Cardiac fibroblast (primary cell): Measurements from ENCODE around the gene CUL9.

Source experiments
- DNase-seq, 2 donors: peaks; one replicate each; pipeline versions ENCODE4 v3.0.0 to v3.0.0-alpha.2; 2010; ENCODE audit warnings: low read depth in 2 of 2
- H3K4me3 ChIP-seq, 2 donors: replicated peaks in 1 of 2; 1 replicate in 1 of 2; 2 replicates in 1 of 2; pipeline ENCODE4 v1.5.1; 2011; ENCODE audit warnings: low read depth in 2 of 2, low read length in 2 of 2, mild to moderate bottlenecking in 2 of 2, moderate library complexity in 1 of 2
- TF ChIP-seq, protein P1 (sequence below): IDR thresholded peaks from one replicate; pipeline ENCODE4 v1.5.1; 2011; ENCODE audit warnings: low read depth, mild to moderate bottlenecking, low read length, inconsistent platforms

CUL9 gene

DNA sequence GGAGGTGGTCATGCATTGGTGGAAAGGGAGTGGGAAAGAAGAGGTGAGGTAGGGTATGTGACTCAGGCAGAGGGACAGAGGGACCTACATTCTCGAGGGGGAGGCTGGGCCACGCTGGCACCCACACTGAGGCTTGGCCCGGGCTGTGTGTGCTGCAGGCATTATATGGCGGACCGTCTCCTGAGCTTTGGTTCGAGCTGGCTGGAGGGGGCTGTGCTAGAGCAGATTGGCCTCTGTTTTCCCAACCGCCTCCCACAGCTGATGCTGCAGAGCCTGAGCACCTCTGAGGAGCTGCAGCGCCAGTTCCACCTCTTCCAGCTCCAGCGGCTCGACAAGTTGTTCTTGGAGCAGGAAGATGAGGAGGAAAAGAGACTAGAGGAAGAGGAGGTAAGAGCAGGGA is 23.9 kb downstream of the CUL9 start:
- no peak for DNase-seq
- H3K4me3 ChIP-seq, result no peak overlapping the region
- TF ChIP-seq, protein P1, sequence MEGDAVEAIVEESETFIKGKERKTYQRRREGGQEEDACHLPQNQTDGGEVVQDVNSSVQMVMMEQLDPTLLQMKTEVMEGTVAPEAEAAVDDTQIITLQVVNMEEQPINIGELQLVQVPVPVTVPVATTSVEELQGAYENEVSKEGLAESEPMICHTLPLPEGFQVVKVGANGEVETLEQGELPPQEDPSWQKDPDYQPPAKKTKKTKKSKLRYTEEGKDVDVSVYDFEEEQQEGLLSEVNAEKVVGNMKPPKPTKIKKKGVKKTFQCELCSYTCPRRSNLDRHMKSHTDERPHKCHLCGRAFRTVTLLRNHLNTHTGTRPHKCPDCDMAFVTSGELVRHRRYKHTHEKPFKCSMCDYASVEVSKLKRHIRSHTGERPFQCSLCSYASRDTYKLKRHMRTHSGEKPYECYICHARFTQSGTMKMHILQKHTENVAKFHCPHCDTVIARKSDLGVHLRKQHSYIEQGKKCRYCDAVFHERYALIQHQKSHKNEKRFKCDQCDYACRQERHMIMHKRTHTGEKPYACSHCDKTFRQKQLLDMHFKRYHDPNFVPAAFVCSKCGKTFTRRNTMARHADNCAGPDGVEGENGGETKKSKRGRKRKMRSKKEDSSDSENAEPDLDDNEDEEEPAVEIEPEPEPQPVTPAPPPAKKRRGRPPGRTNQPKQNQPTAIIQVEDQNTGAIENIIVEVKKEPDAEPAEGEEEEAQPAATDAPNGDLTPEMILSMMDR, result no peak

DNA sequence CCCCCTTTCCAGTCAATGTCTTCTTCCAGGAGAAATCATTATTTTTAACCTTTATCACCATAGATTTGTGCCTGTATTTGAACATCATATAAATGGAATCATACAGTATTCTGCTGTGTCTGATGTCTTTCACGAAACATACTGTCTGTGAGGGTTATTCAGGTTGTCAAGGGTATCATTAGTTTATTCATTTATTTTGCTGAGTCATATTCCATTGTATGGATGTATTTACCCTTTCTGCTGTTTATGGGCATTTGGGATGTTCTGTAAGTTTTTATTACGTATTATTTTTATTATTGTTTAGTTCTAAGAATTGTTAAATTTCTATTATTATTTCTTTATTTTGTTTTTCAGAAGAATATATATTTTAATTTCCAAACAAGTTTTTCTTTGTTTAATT is 25.3 kb downstream of the CUL9 start:
- no peak overlapping the region for H3K4me3 ChIP-seq
- TF ChIP-seq, protein P1, result no peak
- no peak for DNase-seq

DNA sequence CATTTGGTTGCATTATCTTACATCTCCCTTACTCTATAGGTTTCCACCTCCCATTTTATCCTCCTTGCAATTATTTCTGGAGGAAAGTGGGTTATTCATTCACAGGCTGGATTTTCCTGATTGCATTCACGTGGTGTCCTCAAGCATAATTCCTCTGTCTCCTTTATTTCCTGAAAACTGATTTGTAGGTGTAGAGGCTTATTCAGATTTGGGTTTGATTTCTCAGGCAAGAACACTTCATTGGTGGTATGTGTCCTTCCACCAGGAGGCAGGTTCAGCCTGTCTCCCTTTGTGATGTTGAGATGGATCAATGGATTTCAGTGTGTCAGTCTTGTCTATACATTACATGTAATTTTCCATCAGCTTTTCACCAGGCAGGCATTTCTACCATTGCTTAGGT is 30.0 kb downstream of the CUL9 start:
- TF ChIP-seq, protein P1, result no peak
- no peak overlapping the region for H3K4me3 ChIP-seq
- DNase-seq, result no peak

DNA sequence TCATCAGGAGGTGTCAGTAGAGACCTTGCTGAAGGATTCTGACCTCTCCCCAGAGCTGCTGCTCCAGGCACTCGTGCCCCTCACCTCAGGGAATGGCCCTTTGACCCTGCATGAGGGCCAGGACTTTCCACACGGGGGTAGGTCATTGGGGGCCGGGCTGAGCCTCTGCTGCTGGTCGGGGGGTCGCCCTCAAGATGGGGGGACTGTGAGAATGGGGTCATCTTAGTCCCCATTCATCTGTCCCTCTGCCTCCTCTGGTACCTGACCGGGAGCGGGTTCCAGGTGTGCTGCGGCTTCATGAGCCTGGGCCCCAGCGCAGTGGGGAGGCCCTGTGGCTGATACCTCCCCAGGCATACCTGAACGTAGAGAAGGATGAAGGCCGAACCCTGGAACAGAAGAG is 31.4 kb downstream of the CUL9 start:
- H3K4me3 ChIP-seq, result no peak overlapping the region
- DNase-seq, result no peak
- TF ChIP-seq, protein P1, result no peak

DNA sequence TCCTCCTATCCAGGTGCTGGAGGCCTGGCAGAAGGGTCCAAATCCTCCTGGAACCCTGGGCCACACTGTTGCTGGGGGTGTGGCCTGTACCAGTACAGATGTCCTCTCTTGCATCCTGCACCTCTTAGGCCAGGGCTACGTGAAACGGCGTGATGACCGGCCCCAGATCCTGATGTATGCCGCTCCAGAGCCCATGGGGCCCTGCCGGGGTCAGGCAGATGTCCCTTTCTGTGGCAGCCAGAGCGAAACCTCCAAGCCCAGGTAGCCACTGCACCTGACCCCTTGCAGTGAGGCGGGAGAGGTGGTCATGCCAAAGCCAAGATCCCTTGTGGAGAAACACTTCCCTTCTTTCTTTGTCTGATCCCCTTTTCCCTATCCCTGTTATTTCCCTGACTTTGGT is 33.1 kb downstream of the CUL9 start:
- TF ChIP-seq, protein P1, result no peak
- DNase-seq, result no peak
- no peak overlapping the region for H3K4me3 ChIP-seq

DNA sequence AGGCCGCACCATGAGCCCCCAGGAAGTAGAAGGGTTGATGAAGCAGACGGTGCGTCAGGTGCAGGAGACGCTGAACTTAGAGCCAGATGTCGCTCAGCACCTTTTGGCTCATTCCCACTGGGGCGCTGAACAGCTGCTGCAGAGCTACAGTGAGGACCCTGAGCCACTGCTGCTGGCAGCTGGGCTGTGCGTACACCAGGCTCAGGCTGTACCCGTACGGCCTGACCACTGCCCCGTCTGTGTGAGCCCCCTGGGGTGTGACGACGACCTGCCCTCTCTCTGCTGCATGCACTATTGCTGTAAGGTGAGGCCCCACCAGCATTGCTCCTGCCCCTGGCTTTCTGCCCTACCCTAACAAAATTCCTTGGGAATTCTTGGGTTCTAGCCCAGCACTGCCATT is 34.2 kb downstream of the CUL9 start:
- no peak overlapping the region for H3K4me3 ChIP-seq
- TF ChIP-seq, protein P1, result no peak
- no peak for DNase-seq

DNA sequence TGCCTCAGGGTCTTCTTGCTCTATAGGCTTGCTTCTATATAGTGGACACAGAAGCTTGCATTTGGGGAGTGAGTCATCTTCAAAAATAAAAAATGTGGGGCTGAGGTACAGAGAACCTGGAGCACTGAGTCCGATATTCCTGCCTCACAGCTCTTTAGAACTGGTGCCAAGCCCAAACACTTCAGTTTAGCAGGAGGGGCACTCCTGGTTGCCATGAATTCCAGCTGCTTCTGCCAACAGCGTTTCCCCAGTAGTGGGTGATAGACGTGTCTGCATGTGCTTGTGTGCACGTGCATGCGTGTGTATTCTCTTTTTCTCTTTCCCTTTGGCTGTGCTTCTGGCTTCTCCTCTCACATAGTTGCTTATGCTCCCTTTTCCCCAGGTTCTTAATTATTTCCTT is 35.4 kb downstream of the CUL9 start:
- TF ChIP-seq, protein P1, result no peak
- H3K4me3 ChIP-seq, result no peak overlapping the region
- no peak for DNase-seq
